CD4-positive, alpha-beta memory T cell (primary cell): ENCODE data around the gene SHC4. TPM values are rescaled to one million over a fixed set of nuclear protein-coding genes. Genes with fewer than 3 reads are reported as not detected.

Experiments
- CTCF ChIA-PET: fragments of 350-600 bp; sonication (Branson Sonifier 250); formaldehyde crosslinking; loops from one replicate; lab custom pipeline; 2021; ENCODE audit warnings: inconsistent platforms; ENCODE audit not compliant: partially characterized antibody; lab: Charles Lee
- POLR2A ChIA-PET: fragments of 350-600 bp; sonication (Branson Sonifier 250); formaldehyde crosslinking; loops from one replicate; lab custom pipeline; 2021; ENCODE audit not compliant: partially characterized antibody; lab: Charles Lee
- DNase-seq, 5 donors: peaks; one replicate each; pipeline versions ENCODE4 v3.0.0 to v3.0.0-alpha.2; 2020 to 2022; ENCODE audit warnings: mixed read lengths in 1 of 5
- H3K27ac ChIP-seq: one replicate; pipeline ENCODE4 v1.7.0; 2013; ENCODE audit warnings: low read depth, low read length
- H3K27me3 ChIP-seq: 2 replicates; pipeline ENCODE4 v1.7.0; 2013; ENCODE audit warnings: mild to moderate bottlenecking, low read length, moderate library complexity; ENCODE audit not compliant: insufficient read depth
- H3K36me3 ChIP-seq: 2 replicates; pipeline ENCODE4 v1.7.0; 2013; ENCODE audit warnings: mild to moderate bottlenecking, low read length, moderate library complexity; ENCODE audit not compliant: insufficient read depth
- H3K4me1 ChIP-seq: 2 replicates; pipeline ENCODE4 v1.7.0; 2013; ENCODE audit warnings: mild to moderate bottlenecking, low read length, moderate library complexity; ENCODE audit not compliant: insufficient read depth
- H3K4me3 ChIP-seq, 2 donors: one replicate each; pipeline ENCODE4 v1.7.0; 2013; ENCODE audit warnings: low read length in 2 of 2, mild to moderate bottlenecking in 1 of 2
- H3K9me3 ChIP-seq, 2 donors: one replicate each; pipeline ENCODE4 v1.7.0; 2013; ENCODE audit warnings: low read length in 2 of 2, control low read depth in 1 of 2; ENCODE audit not compliant: control insufficient read depth in 1 of 2
- H3K27ac Mint-ChIP-seq, 7 donors: one replicate each; pipeline ENCODE4 v1.8.0; 2020 to 2021; ENCODE audit warnings: mixed read lengths in 7 of 7, mild to moderate bottlenecking in 6 of 7, inconsistent platforms in 3 of 7, moderate library complexity in 3 of 7
- H3K27me3 Mint-ChIP-seq, 2 donors: one replicate each; pipeline ENCODE4 v1.8.0; 2020 to 2021; ENCODE audit warnings: mixed read lengths in 2 of 2
- H3K36me3 Mint-ChIP-seq, 2 donors: one replicate each; pipeline ENCODE4 v1.8.0; 2020 to 2021; ENCODE audit warnings: mixed read lengths in 2 of 2, inconsistent platforms in 1 of 2, mild to moderate bottlenecking in 1 of 2
- H3K4me1 Mint-ChIP-seq, 4 donors: one replicate each; pipeline ENCODE4 v1.8.0; 2020 to 2021; ENCODE audit warnings: mixed read lengths in 4 of 4, mild to moderate bottlenecking in 1 of 4
- H3K4me3 Mint-ChIP-seq, 8 donors: one replicate each; pipeline ENCODE4 v1.8.0; 2020 to 2021; ENCODE audit warnings: mixed read lengths in 8 of 8, mild to moderate bottlenecking in 7 of 8, moderate library complexity in 6 of 8, inconsistent platforms in 3 of 8
- H3K9me3 Mint-ChIP-seq, 8 donors: one replicate each; pipeline ENCODE4 v1.8.0; 2020 to 2021; ENCODE audit warnings: mixed read lengths in 8 of 8, mild to moderate bottlenecking in 5 of 8, inconsistent platforms in 3 of 8, moderate library complexity in 1 of 8
- intact Hi-C: fragments of 100-400 bp; cut with micrococcal nuclease; formaldehyde crosslinking; loops from one replicate; pipeline ENCODE4 v1.15.1; 2023
- polyA plus RNA-seq, 2 donors: library from polyadenylated mRNA; unstranded; fragments of 300-500 nt; fragmentation: Illumina TruSeq; gene quantifications; one replicate each; pipeline ENCODE4 v1.2.3, GENCODE V29; 2021
- total RNA-seq, 2 experiments: library from RNA; stranded (reverse); gene quantifications; one replicate each; pipeline ENCODE4 v1.2.3, GENCODE V29; 2021

The SHC4 gene
- total and polyA plus RNA-seq, 4 experiments from 2014 or later = 0.28 to 0.29 TPM; not detected in 2

DNA sequence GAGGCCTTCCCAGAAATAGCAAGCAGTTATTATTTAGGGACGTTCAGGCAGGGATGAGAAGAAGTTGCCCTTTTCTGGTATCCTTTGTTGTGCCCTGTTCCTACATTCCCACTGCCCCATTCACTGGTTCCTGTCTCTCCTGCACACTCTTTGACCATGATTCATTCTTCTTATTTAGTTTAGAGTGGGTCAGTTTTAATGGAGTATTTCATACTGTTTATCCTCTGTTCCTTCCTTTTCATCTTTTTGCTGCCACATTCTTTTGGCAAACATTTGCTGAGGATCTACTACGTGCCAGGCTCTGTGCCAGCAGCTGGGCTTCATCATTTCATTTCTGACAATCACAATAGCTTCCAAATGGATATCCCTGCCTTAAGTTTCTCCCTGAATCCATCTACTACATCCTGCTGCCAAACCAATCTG lies 97.6 kb downstream of the SHC4 start:
- POLR2A ChIA-PET = no interaction called here
- no peaks in the 10 kb centered on the region for H3K9me3 Mint-ChIP-seq
- H3K9me3 ChIP-seq = no peaks in the 10 kb centered on the region
- CTCF ChIA-PET = interaction anchor here (2.2 kb wide), 1 partner anchor 280 kb away, joined by 15 read pairs; no protein-coding TSS in a partner anchor
- intact Hi-C loops = no loop called here
- DNase-seq = no peak
- H3K27ac ChIP-seq = no peak overlapping the region
- no peak overlapping the region for H3K27ac Mint-ChIP-seq
- H3K27me3 ChIP-seq = peaks cover 11% of the 10 kb centered on the region
- H3K36me3 ChIP-seq = no peaks in the 10 kb centered on the region
- H3K4me3 ChIP-seq = no peak overlapping the region
- no peaks in the 10 kb centered on the region for H3K36me3 Mint-ChIP-seq
- H3K4me1 Mint-ChIP-seq = peaks cover 0 to 4% (median under 1%) of the 10 kb centered on the region in 4 donors
- H3K27me3 Mint-ChIP-seq = peaks cover 4 to 11% of the 10 kb centered on the region in 2 donors
- H3K4me3 Mint-ChIP-seq = no peak overlapping the region
- no peaks in the 10 kb centered on the region for H3K4me1 ChIP-seq

- H3K27me3 Mint-ChIP-seq = peaks cover 0 to 8% of the 10 kb centered on the region in 2 donors
- peaks cover 0 to 4% (median under 1%) of the 10 kb centered on the region in 4 donors for H3K4me1 Mint-ChIP-seq
- DNase-seq = no peak
- no peaks in the 10 kb centered on the region for H3K9me3 ChIP-seq
- H3K4me3 ChIP-seq = no peak overlapping the region
- no peak overlapping the region for H3K27ac ChIP-seq
- CTCF ChIA-PET = interaction anchor here (0.6 to 2.2 kb wide), 6 partner anchors 10 to 1280 kb away, joined by 3 to 15 read pairs (median 3); no protein-coding TSS in a partner anchor
- no peak overlapping the region for H3K27ac Mint-ChIP-seq
- no peaks in the 10 kb centered on the region for H3K9me3 Mint-ChIP-seq
- H3K4me1 ChIP-seq = no peaks in the 10 kb centered on the region
- peaks cover 10% of the 10 kb centered on the region for H3K27me3 ChIP-seq
- H3K36me3 Mint-ChIP-seq = no peaks in the 10 kb centered on the region
- no peak overlapping the region for H3K4me3 Mint-ChIP-seq
- POLR2A ChIA-PET = no interaction called here
- H3K36me3 ChIP-seq = no peaks in the 10 kb centered on the region
- intact Hi-C loops = no loop called here
These were observed 98.2 kb downstream of the SHC4 start for GRCh38 chr15:48865370-48866079.

DNA sequence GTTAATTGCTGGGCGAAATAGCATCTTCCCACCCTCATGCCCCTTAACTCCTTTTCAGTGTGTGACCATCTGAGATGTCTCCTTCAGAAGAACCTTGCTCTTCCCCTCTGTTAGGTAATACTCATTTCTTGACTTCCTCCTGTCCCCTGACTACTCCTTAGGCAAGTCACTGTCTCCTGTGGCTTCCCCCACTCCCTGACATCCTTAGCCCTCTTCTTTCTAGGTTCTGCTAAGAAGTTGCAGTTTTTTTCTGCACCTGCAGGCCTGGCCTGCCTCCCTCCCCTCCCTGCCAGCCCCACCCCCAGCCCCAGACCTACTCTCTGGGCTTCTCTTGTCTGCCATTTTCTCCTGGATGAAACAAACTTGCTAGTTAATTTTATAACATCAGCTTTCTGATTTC lies 101.0 kb downstream of the SHC4 start:
- no peak for DNase-seq
- Histone ChIP-seq H3K27ac (no peak overlapping the region), H3K36me3 (no peaks in the 10 kb centered on the region), H3K4me3 (no peak overlapping the region), H3K9me3 (no peaks in the 10 kb centered on the region), H3K4me1 (no peaks in the 10 kb centered on the region), H3K27me3 (peaks cover 4% of the 10 kb centered on the region)
- no peaks in the 10 kb centered on the region for H3K36me3 Mint-ChIP-seq
- intact Hi-C loops = loop anchor here (1.0 to 5.0 kb wide), 4 partner anchors 113 to 1190 kb away; partner anchors contain the start of gene SECISBP2L
- CTCF ChIA-PET = interaction anchor here (0.6 to 6.5 kb wide), 14 partner anchors 9 to 1286 kb away, joined by 3 to 81 read pairs (median 4); partner anchors contain the start of genes CEP152, EID1 and FGF7
- H3K27ac Mint-ChIP-seq = peak overlapping the region in 1 of 7 donors; percentile 36
- no peaks in the 10 kb centered on the region for H3K9me3 Mint-ChIP-seq
- H3K4me1 Mint-ChIP-seq = peaks cover 0 to 4% (median under 1%) of the 10 kb centered on the region in 4 donors
- peaks cover 4 to 6% of the 10 kb centered on the region in 2 donors for H3K27me3 Mint-ChIP-seq
- POLR2A ChIA-PET = interaction anchor here (2.8 kb wide), 1 partner anchor 15 kb away, joined by 21 read pairs; the partner anchor contains the start of gene EID1
- no peak overlapping the region for H3K4me3 Mint-ChIP-seq

DNA sequence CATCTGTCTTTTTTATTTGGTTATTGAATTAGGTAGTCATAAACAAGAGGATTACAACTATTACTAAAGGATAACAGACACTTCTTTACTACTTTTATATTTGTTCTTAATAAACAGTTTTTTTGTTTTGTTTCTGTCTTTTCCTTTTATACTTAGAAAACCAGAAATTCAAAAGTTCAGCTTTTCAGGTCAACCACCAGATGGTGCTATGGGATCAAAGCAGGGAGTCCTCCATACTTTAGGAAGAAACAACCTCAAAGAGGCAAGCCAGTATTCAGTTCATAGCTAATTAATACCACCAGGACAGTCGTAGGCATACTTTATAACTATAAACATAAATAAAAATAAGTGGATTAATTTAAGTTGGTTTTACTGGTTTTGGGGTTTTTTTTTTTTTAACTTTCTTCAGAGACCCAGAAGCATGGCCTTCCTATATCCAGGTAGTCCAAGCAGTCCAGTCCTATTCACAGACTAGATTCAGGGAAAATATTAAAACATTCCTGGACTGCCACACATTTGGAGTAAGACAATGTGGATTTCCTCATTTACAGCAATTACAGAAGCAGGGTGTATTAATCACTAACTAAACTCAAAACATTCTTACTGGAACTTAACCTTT lies 101.8 kb downstream of the SHC4 start:
- ChIA-PET POLR2A (interaction anchor here (0.7 to 2.8 kb wide), 4 partner anchors 16 to 294 kb away, joined by 3 to 21 read pairs (median 3); partner anchors contain the start of genes COPS2 and EID1), CTCF (interaction anchor here (0.7 to 6.5 kb wide), 26 partner anchors 8 to 1454 kb away, joined by 3 to 81 read pairs (median 4); partner anchors contain the start of genes CEP152, EID1, FGF7 and GALK2)
- Histone ChIP-seq H3K9me3 (no peaks in the 10 kb centered on the region), H3K27ac (no peak overlapping the region), H3K36me3 (no peaks in the 10 kb centered on the region), H3K4me3 (no peak overlapping the region), H3K27me3 (no peaks in the 10 kb centered on the region), H3K4me1 (no peaks in the 10 kb centered on the region)
- peaks cover 0 to 4% (median under 1%) of the 10 kb centered on the region in 4 donors for H3K4me1 Mint-ChIP-seq
- no peak overlapping the region for H3K27ac Mint-ChIP-seq
- H3K27me3 Mint-ChIP-seq = peaks cover 3 to 4% of the 10 kb centered on the region in 2 donors
- no peaks in the 10 kb centered on the region for H3K9me3 Mint-ChIP-seq
- intact Hi-C loops = loop anchor here (1.0 to 5.0 kb wide), 7 partner anchors 113 to 1454 kb away; partner anchors contain the start of gene SECISBP2L
- H3K4me3 Mint-ChIP-seq = no peak overlapping the region
- H3K36me3 Mint-ChIP-seq = no peaks in the 10 kb centered on the region
- peak; percentile 61 to 72 (median 65) for DNase-seq

GRCh38 chr15:48859426-48859825 lies 104.3 kb downstream of the SHC4 start:
- H3K9me3 ChIP-seq = no peaks in the 10 kb centered on the region
- no peak overlapping the region for H3K27ac ChIP-seq
- no peak for DNase-seq
- Mint-ChIP-seq H3K4me3 (no peak overlapping the region), H3K27me3 (peaks cover 0 to 4% of the 10 kb centered on the region in 2 donors), H3K4me1 (peaks cover 0 to 4% (median under 1%) of the 10 kb centered on the region in 4 donors), H3K27ac (no peak overlapping the region), H3K9me3 (no peaks in the 10 kb centered on the region), H3K36me3 (no peaks in the 10 kb centered on the region)
- no peak overlapping the region for H3K4me3 ChIP-seq
- H3K4me1 ChIP-seq = no peaks in the 10 kb centered on the region
- POLR2A ChIA-PET = interaction anchor here (0.6 to 0.8 kb wide), 4 partner anchors 18 to 1333 kb away, joined by 3 read pairs; partner anchors contain the start of gene EID1
- CTCF ChIA-PET = interaction anchor here (1.1 to 6.5 kb wide), 6 partner anchors 19 to 1284 kb away, joined by 4 to 81 read pairs (median 44); partner anchors contain the start of genes EID1 and FGF7
- intact Hi-C loops = no loop called here
- H3K27me3 ChIP-seq = no peaks in the 10 kb centered on the region
- no peaks in the 10 kb centered on the region for H3K36me3 ChIP-seq

DNA sequence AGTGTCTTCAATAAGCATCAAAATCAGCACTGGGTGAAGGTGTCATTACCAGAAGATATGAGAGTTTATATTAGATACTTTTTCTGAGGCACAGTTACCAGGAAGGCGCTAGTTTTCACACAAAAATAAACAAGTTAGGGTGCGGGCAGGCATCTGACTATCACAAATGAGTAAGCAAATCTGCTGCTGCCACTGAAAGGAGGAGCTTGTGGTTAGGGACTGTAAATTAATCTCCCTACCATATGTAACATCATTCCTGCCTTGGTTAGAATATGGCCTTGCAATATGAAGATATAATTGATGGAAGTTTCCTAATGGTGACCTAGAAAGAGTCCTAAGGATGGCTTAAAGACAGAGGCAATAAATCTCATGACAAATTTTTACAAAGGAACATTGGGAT lies 105.3 kb downstream of the SHC4 start:
- ChIA-PET POLR2A (interaction anchor here (0.5 to 1.1 kb wide), 2 partner anchors 19 to 95 kb away, joined by 3 to 4 read pairs; partner anchors contain the start of gene EID1), CTCF (interaction anchor here (6.0 to 6.5 kb wide), 3 partner anchors 118 to 1285 kb away, joined by 39 to 81 read pairs (median 76); partner anchors contain the start of gene FGF7)
- no peaks in the 10 kb centered on the region for H3K36me3 Mint-ChIP-seq
- no peak overlapping the region for H3K27ac Mint-ChIP-seq
- Histone ChIP-seq H3K4me1 (no peaks in the 10 kb centered on the region), H3K9me3 (no peaks in the 10 kb centered on the region), H3K36me3 (no peaks in the 10 kb centered on the region), H3K27ac (no peak overlapping the region), H3K27me3 (no peaks in the 10 kb centered on the region), H3K4me3 (no peak overlapping the region)
- DNase-seq = no peak
- H3K4me1 Mint-ChIP-seq = peaks cover 0 to 4% (median under 1%) of the 10 kb centered on the region in 4 donors
- no peak overlapping the region for H3K4me3 Mint-ChIP-seq
- intact Hi-C loops = no loop called here
- peaks cover 0 to 4% of the 10 kb centered on the region in 2 donors for H3K27me3 Mint-ChIP-seq
- H3K9me3 Mint-ChIP-seq = no peaks in the 10 kb centered on the region
